Colonic mucosa (tissue), 4 donors: Measurements from ENCODE around the gene STEAP1B. TPM values are rescaled to one million over a fixed set of nuclear protein-coding genes. Genes with fewer than 3 reads are reported as not detected.
"Not testable (repeated sequence)": the region's sequence is repeated elsewhere in the genome, so short reads cannot be mapped to it uniquely, and the experiment has no call there.

ENCODE experiments used
- DNase-seq: peaks from one replicate; pipeline ENCODE4 v3.0.0-alpha.2; 2020
- H3K27ac ChIP-seq: fragments of 200-600 bp; one replicate; pipeline ENCODE4 v1.8.0; 2021
- H3K27me3 ChIP-seq: fragments of 200-600 bp; one replicate; pipeline ENCODE4 v1.8.0; 2021
- H3K36me3 ChIP-seq: fragments of 200-600 bp; one replicate; pipeline ENCODE4 v1.8.0; 2021
- H3K4me1 ChIP-seq: fragments of 200-600 bp; one replicate; pipeline ENCODE4 v1.8.0; 2021; ENCODE audit warnings: mild to moderate bottlenecking
- H3K4me3 ChIP-seq: fragments of 200-600 bp; one replicate; pipeline ENCODE4 v1.8.0; 2021
- H3K9ac ChIP-seq, 2 donors: one replicate each; pipeline ENCODE4 v1.7.0; 2013; ENCODE audit warnings: control low read depth in 2 of 2, low read depth in 2 of 2, low read length in 2 of 2
- H3K9me3 ChIP-seq: fragments of 200-600 bp; one replicate; pipeline ENCODE4 v1.8.0; 2021
- CTCF ChIP-seq: fragments of 200-600 bp; IDR thresholded peaks from one replicate; pipeline ENCODE4 v1.8.0; 2022; ENCODE audit warnings: antibody characterized with exemption, mild to moderate bottlenecking
- intact Hi-C: fragments of 100-400 bp; cut with DNase I; formaldehyde crosslinking; loops from one replicate; pipeline ENCODE4 v1.14.1; 2022
- total RNA-seq, 2 donors: library from RNA; stranded (reverse); fragmentation: NEBNext Ultra II Directional in 1 of 2; extraction: Animal tissue kit (Norgen Biotek cat#: 25700) in 1 of 2; gene quantifications; one replicate each; pipeline ENCODE4 v1.2.1, GENCODE V29; 2021
- donor health status: healthy.
- donor health status: DM: no; HTN: no; CAD: no.
- donor health status: DM: no; HTN: no; CAD: no.

STEAP1B gene
- total RNA-seq, 2 donors from 2014 or later: 0.21 to 0.30 TPM

DNA sequence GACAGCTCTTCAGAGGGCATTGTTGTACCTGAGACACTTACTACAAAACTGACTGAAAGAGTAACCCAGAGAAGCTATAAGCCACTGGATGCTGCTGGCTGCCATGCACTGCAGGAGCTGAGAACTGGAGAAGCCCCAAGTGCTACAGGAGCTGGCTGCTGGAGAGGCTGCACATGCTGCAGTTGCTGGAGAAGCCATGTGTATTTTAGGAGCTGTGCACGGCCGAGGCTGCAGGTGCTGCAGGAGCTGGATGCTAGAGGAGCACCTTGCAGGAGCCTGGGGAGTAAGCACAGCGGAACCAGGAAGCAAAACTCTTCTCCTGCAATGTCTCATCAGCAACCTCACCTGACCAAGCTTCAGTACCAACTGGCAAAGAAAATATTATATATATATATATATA, 45.5 kb downstream of the STEAP1B start:
- DNase-seq: no peak
- intact Hi-C loops: loop anchor here (10.0 kb wide), 1 partner anchor 150 kb away; no protein-coding TSS in a partner anchor
- Histone ChIP-seq H3K9me3 (no peaks in the 10 kb centered on the region), H3K27me3 (no peaks in the 10 kb centered on the region), H3K4me3 (no peak overlapping the region), H3K27ac (no peak overlapping the region), H3K9ac (no peak overlapping the region), H3K4me1 (no peaks in the 10 kb centered on the region), H3K36me3 (no peaks in the 10 kb centered on the region)
- TF ChIP-seq CTCF: no peak

DNA sequence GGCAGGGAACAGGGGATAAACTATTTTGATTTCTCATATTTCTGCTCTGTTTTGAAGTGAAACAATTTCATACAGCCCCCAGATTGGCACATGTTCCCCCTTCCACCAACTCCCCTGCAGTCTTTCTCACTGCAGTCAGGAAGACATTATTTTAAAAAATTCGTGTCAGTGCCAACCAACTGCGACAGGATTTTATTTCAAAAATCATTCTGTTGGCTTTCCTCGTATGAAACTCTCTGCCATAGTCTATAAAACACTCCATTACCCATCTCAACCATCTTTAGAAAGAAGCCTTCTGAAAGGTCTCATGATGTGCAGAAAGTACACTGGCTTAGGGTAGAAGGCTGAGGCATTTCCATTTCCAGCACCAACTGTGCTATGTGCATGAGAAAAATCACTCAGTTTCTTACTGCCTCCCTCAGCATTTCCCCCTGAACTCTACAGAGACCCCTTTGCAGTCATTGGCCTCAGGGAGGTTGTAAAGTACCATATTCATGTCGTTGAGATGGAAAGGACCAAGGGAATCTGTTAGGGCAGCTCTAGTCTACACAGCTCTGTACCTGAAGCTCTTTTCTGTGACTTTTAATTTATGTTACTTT, 46.9 kb downstream of the STEAP1B start:
- Histone ChIP-seq H3K4me3 (no peak overlapping the region), H3K27ac (no peak overlapping the region), H3K9me3 (no peaks in the 10 kb centered on the region), H3K9ac (no peak overlapping the region), H3K36me3 (no peaks in the 10 kb centered on the region), H3K27me3 (no peaks in the 10 kb centered on the region), H3K4me1 (no peaks in the 10 kb centered on the region)
- no peak for DNase-seq
- intact Hi-C loops: loop anchor here (10.0 kb wide), 1 partner anchor 148 kb away; no protein-coding TSS in a partner anchor
- TF ChIP-seq CTCF: no peak

- Histone ChIP-seq H3K9ac (peak overlapping the region in 1 of 2 donors; percentile 55), H3K27me3 (no peaks in the 10 kb centered on the region), H3K4me3 (peak overlapping the region; percentile 21), H3K36me3 (no peaks in the 10 kb centered on the region), H3K4me1 (no peaks in the 10 kb centered on the region), H3K9me3 (no peaks in the 10 kb centered on the region), H3K27ac (no peak overlapping the region)
- TF ChIP-seq CTCF: peak; percentile 60
- intact Hi-C loops: loop anchor here (10.0 kb wide), 1 partner anchor 148 kb away; no protein-coding TSS in a partner anchor
- peak; percentile 81 for DNase-seq
Observed at GRCh38 chr7:22452142-22452959, 47.6 kb downstream of the STEAP1B start.

DNA sequence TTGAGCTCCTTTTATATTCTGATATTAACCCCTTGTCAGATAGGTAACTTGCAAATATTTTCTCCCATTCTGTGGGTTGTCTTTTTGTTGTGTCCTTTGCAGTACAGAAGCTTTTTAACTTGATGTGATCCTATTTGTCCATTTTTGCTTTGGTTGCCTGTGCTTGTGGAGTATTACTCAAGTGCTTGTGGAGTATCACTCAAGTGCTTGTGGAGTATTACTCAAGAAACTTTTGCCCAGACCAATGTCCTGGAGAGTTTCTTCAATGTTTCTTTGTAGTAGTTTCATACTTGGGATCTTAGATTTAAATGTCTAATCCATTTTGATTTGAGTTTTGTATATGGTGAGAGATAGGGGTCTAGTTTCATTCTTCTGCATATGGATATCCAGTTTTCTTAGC, 50.0 kb downstream of the STEAP1B start:
- H3K4me1 ChIP-seq, H3K36me3 ChIP-seq, DNase-seq, H3K4me3 ChIP-seq, H3K9ac ChIP-seq, H3K27ac ChIP-seq, H3K9me3 ChIP-seq, H3K27me3 ChIP-seq: not testable (repeated sequence)
- intact Hi-C loops: loop anchor here (10.0 kb wide), 1 partner anchor 145 kb away; no protein-coding TSS in a partner anchor

DNA sequence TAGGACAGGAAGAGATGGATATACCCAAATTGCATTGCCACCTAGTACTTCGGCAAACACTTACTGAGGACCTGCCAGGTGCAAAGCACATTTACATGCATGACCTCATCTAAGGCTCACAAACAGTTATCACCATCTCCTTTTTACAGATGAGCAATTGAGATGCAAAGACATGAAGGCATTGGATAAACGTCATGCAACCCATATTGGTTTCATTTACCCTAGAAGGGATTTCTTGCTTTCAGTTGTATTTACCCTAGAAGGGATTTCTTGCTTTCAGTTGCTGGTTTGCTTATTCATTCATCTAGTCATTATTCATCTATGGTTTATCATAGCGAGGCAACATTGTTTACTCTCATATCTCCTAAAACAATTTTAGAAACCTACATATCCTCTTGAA, 52.2 kb downstream of the STEAP1B start:
- DNase-seq: no peak
- Histone ChIP-seq H3K36me3 (no peaks in the 10 kb centered on the region), H3K27me3 (no peaks in the 10 kb centered on the region), H3K9me3 (no peaks in the 10 kb centered on the region), H3K4me1 (peaks cover 12% of the 10 kb centered on the region), H3K4me3 (no peak overlapping the region), H3K9ac (no peak overlapping the region), H3K27ac (no peak overlapping the region)
- intact Hi-C loops: no loop called here
- no peak for TF ChIP-seq CTCF

GRCh38 chr7:22447008-22447407, 53.0 kb downstream of the STEAP1B start:
- no peak overlapping the region for H3K27ac ChIP-seq
- intact Hi-C loops: no loop called here
- DNase-seq: no peak
- no peak overlapping the region for H3K4me3 ChIP-seq
- no peaks in the 10 kb centered on the region for H3K36me3 ChIP-seq
- H3K4me1 ChIP-seq: peaks cover 15% of the 10 kb centered on the region
- H3K9me3 ChIP-seq: no peaks in the 10 kb centered on the region
- no peak overlapping the region for H3K9ac ChIP-seq
- no peaks in the 10 kb centered on the region for H3K27me3 ChIP-seq
- TF ChIP-seq CTCF: no peak
